ENCODE results near the gene ABHD11.
"Not testable (repeated sequence)": the region's sequence is repeated elsewhere in the genome, so short reads cannot be mapped to it uniquely, and the experiment has no call there.

DNA sequence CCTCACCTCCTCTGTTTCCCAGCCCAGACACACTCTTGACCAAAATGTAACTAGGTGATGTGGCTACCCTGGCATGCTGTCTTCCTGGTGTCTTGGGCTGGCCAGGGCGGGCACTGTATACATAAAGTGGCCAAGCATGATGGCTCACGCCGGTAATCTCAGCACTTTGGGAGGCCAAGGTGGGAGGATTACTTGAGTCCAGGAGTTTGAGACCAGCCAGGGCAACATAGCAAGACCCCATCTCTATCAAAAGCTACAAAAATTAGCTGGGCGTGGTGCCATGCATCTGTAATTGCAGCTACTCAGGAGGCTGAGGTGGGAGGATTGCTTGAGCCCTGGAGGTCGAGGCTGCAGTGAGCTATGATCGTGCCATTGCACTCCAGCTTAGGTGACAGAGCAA, 25.3 kb downstream of the ABHD11 start:
- TF ChIP-seq, protein P1, sequence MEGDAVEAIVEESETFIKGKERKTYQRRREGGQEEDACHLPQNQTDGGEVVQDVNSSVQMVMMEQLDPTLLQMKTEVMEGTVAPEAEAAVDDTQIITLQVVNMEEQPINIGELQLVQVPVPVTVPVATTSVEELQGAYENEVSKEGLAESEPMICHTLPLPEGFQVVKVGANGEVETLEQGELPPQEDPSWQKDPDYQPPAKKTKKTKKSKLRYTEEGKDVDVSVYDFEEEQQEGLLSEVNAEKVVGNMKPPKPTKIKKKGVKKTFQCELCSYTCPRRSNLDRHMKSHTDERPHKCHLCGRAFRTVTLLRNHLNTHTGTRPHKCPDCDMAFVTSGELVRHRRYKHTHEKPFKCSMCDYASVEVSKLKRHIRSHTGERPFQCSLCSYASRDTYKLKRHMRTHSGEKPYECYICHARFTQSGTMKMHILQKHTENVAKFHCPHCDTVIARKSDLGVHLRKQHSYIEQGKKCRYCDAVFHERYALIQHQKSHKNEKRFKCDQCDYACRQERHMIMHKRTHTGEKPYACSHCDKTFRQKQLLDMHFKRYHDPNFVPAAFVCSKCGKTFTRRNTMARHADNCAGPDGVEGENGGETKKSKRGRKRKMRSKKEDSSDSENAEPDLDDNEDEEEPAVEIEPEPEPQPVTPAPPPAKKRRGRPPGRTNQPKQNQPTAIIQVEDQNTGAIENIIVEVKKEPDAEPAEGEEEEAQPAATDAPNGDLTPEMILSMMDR (IDR thresholded peaks at IDR 0.05) = not testable (repeated sequence)
- TF ChIP-seq POLR2A (IDR thresholded peaks at IDR 0.05) = not testable (repeated sequence)

Data from gastroesophageal sphincter (tissue), 3 donors.